Breast epithelium (tissue), 4 donors: ENCODE results near the gene YKT6. TPM values are rescaled to one million over a fixed set of nuclear protein-coding genes. Genes with fewer than 3 reads are reported as not detected.
A peak's percentile ranks its signal among the peaks of the same experiment; 100 is the strongest.

ENCODE experiments used
- DNase-seq, 2 donors: peaks; one replicate each; pipeline ENCODE4 v3.0.0-alpha.2; 2019; ENCODE audit warnings: low spot score in 2 of 2
- H3K27ac ChIP-seq, 2 donors: fragments of 200-600 bp; sonication (generic) in 1 of 2; one replicate each; pipeline ENCODE4 v1.5.1; 2016 to 2019; ENCODE audit warnings: mild to moderate bottlenecking in 1 of 2
- H3K27me3 ChIP-seq, 2 donors: fragments of 200-600 bp; sonication (generic) in 1 of 2; one replicate each; pipeline versions ENCODE4 v1.5.1 to v1.6.0; 2017 to 2019; ENCODE audit warnings: control low read depth in 1 of 2, mild to moderate bottlenecking in 1 of 2
- H3K36me3 ChIP-seq: fragments of 200-600 bp; one replicate; pipeline ENCODE4 v1.5.1; 2019
- H3K4me1 ChIP-seq, 2 donors: fragments of 200-600 bp; sonication (generic); one replicate each; pipeline ENCODE4 v1.5.1; 2016 to 2019; ENCODE audit warnings: control low read depth in 1 of 2
- H3K4me3 ChIP-seq, 3 donors: fragments of 200-600 bp; sonication (generic); 1 replicate in 2 of 3; 2 replicates in 1 of 3; pipeline ENCODE4 v1.5.1; 2016 to 2019; ENCODE audit warnings: mild to moderate bottlenecking in 3 of 3, moderate library complexity in 2 of 3
- H3K9me3 ChIP-seq, 2 donors: fragments of 200-600 bp; sonication (generic) in 1 of 2; one replicate each; pipeline ENCODE4 v1.5.1; 2016 to 2019; ENCODE audit warnings: control low read depth in 1 of 2
- CTCF ChIP-seq, 3 donors: fragments of 450-650 bp; IDR thresholded peaks; one replicate each; pipeline ENCODE4 v1.5.1; 2016 to 2017; ENCODE audit warnings: antibody characterized with exemption in 3 of 3, mild to moderate bottlenecking in 3 of 3, moderate library complexity in 3 of 3
- POLR2A ChIP-seq: fragments of 450-650 bp; IDR thresholded peaks from one replicate; pipeline ENCODE4 v1.6.1; 2016; ENCODE audit warnings: antibody characterized with exemption, mild to moderate bottlenecking, moderate library complexity
- POLR2AphosphoS5 ChIP-seq, 3 donors: sonication (generic); formaldehyde crosslinking; IDR thresholded peaks; one replicate each; pipeline ENCODE4 v1.6.1; 2017; ENCODE audit warnings: antibody characterized with exemption in 3 of 3
- intact Hi-C: fragments of 100-400 bp; cut with DNase I; formaldehyde crosslinking; loops from one replicate; pipeline ENCODE4 v1.15.1; 2023; ENCODE audit warnings: low total_unique reads
- total RNA-seq, 3 donors: library from RNA; depleted of rRNA; stranded (reverse); fragments of >200 nt; gene quantifications; one replicate each; pipeline ENCODE4 v1.1.0, GENCODE V29; 2016

YKT6 gene
- total RNA-seq, 3 donors from 2014 or later, result 40.2 to 57.0 (median 49.4) TPM

GRCh38 chr7:44158096-44158872, 42.5 kb upstream of the YKT6 start:
- no peaks in the 10 kb centered on the region for H3K4me1 ChIP-seq
- no peak overlapping the region for H3K4me3 ChIP-seq
- intact Hi-C loops, result no loop called here
- TF ChIP-seq POLR2AphosphoS5 (IDR thresholded peaks at IDR 0.05), result no peak
- TF ChIP-seq CTCF (IDR thresholded peaks at IDR 0.05), result no peak
- TF ChIP-seq POLR2A, result no peak
- H3K27ac ChIP-seq, result no peak overlapping the region
- no peaks in the 10 kb centered on the region for H3K9me3 ChIP-seq
- no peaks in the 10 kb centered on the region for H3K36me3 ChIP-seq
- peak in 1 of 2 donors; percentile 34 for DNase-seq
- H3K27me3 ChIP-seq, result no peaks in the 10 kb centered on the region

- no peak for TF ChIP-seq POLR2A
- no peak for TF ChIP-seq POLR2AphosphoS5 (IDR thresholded peaks at IDR 0.05)
- no peak for TF ChIP-seq CTCF (IDR thresholded peaks at IDR 0.05)
- Histone ChIP-seq H3K27me3 (no peaks in the 10 kb centered on the region), H3K4me1 (no peaks in the 10 kb centered on the region), H3K4me3 (no peak overlapping the region), H3K27ac (no peak overlapping the region), H3K36me3 (no peaks in the 10 kb centered on the region), H3K9me3 (no peaks in the 10 kb centered on the region)
- DNase-seq, result peak in 1 of 2 donors; percentile 33
- intact Hi-C loops, result no loop called here
Measured at GRCh38 chr7:44158873-44159631, 41.7 kb upstream of the YKT6 start.

- Histone ChIP-seq H3K27me3 (no peaks in the 10 kb centered on the region), H3K4me1 (no peaks in the 10 kb centered on the region), H3K27ac (no peak overlapping the region), H3K36me3 (no peaks in the 10 kb centered on the region), H3K9me3 (no peaks in the 10 kb centered on the region), H3K4me3 (no peak overlapping the region)
- intact Hi-C loops, result no loop called here
- no peak for DNase-seq
- TF ChIP-seq CTCF (IDR thresholded peaks at IDR 0.05) (no peak), POLR2A (no peak)
Measured at GRCh38 chr7:44159824-44160630, 40.8 kb upstream of the YKT6 start.

GRCh38 chr7:44161371-44161770, 39.4 kb upstream of the YKT6 start:
- Histone ChIP-seq H3K27me3 (no peaks in the 10 kb centered on the region), H3K27ac (no peak overlapping the region), H3K36me3 (no peaks in the 10 kb centered on the region), H3K4me3 (no peak overlapping the region), H3K4me1 (no peaks in the 10 kb centered on the region), H3K9me3 (no peaks in the 10 kb centered on the region)
- intact Hi-C loops, result no loop called here
- DNase-seq, result no peak
- TF ChIP-seq POLR2A, result no peak
- no peak for TF ChIP-seq CTCF (IDR thresholded peaks at IDR 0.05)
- no peak for TF ChIP-seq POLR2AphosphoS5 (IDR thresholded peaks at IDR 0.05)
